ENCODE results near the gene TMOD2. TPM values are rescaled to one million over a fixed set of nuclear protein-coding genes. Genes with fewer than 3 reads are reported as not detected.

Gene TMOD2
- total RNA-seq, 4 donors from 2014 or later, result 1.8 to 6.8 (median 5.3) TPM

DNA sequence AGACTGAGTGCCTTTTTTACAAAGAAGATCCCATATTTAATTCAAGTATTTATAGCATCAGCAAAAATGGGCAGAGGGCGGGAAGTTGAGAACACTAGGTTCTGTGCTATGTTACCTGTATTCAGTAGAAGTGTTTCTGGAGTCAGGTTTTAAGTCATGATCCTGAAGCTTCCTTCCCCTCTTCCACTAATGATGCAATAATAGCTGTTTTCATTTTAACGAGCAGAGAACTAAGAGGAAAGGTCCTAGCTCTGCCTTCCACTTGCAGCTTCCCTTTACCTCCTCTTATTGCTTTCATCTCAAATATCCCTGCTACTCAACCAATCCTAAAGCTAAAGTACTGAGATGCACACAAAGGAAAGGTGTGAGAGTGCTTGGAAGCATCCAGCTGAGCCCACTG, 61.2 kb downstream of the TMOD2 start:
- no peaks in the 10 kb centered on the region for H3K36me3 ChIP-seq
- no peaks in the 10 kb centered on the region for H3K9me3 ChIP-seq
- intact Hi-C loops (cut with DNase I; ENCODE audit: low total_unique reads) (no loop called here), in situ Hi-C loops (cut with MboI; ENCODE audit: low pct_ligation_motif_present in 1 of 4, low pct_unique_long_range_greater_than_20kb in 1 of 4, low sequenced_read_pairs in 3 of 4) (no loop called here)
- no peak overlapping the region for H3K27ac ChIP-seq
- 86 to 88% methylated on average over 2 of the region's 2 CpGs for WGBS, 2 donors (ENCODE audit: low coverage in 1 of 2)
- no peak for DNase-seq
- peaks cover 0 to 6% (median 0%) of the 10 kb centered on the region in 4 donors for H3K4me1 ChIP-seq
- no peaks in the 10 kb centered on the region for H3K27me3 ChIP-seq
- no peak overlapping the region for H3K4me3 ChIP-seq
- TF ChIP-seq EP300 (IDR thresholded peaks at IDR 0.05; ENCODE audit: low read depth) (no peak), POLR2AphosphoS5 (IDR thresholded peaks at IDR 0.05) (no peak), POLR2A (IDR thresholded peaks at IDR 0.05) (no peak)
- TF ChIP-seq, protein P1, sequence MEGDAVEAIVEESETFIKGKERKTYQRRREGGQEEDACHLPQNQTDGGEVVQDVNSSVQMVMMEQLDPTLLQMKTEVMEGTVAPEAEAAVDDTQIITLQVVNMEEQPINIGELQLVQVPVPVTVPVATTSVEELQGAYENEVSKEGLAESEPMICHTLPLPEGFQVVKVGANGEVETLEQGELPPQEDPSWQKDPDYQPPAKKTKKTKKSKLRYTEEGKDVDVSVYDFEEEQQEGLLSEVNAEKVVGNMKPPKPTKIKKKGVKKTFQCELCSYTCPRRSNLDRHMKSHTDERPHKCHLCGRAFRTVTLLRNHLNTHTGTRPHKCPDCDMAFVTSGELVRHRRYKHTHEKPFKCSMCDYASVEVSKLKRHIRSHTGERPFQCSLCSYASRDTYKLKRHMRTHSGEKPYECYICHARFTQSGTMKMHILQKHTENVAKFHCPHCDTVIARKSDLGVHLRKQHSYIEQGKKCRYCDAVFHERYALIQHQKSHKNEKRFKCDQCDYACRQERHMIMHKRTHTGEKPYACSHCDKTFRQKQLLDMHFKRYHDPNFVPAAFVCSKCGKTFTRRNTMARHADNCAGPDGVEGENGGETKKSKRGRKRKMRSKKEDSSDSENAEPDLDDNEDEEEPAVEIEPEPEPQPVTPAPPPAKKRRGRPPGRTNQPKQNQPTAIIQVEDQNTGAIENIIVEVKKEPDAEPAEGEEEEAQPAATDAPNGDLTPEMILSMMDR (IDR thresholded peaks at IDR 0.05), result no peak

DNA sequence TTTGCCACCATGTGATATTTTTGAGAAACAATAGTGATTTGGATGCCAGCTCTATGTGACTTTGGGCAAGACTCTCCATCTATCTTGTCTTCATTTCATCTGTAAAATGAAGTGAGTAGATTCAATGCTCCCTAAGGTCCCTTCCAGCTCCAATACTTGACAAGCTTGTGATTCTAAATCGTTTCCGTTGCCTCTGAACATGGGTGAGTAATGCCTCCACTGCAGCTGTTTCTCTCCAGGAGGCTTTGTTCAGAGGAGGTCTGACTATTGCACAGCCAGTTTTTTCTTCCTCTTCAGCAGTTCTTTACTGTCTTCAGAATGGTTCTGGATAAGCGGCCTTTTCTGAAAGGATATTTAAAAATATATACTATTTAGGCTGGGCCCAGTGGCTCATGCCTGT, 63.2 kb downstream of the TMOD2 start:
- WGBS, 2 donors (ENCODE audit: low coverage in 1 of 2), result 90 to 96% methylated on average over 3 of the region's 3 CpGs
- H3K27me3 ChIP-seq, result no peaks in the 10 kb centered on the region
- TF ChIP-seq POLR2A (IDR thresholded peaks at IDR 0.05) (no peak), EP300 (IDR thresholded peaks at IDR 0.05; ENCODE audit: low read depth) (no peak), POLR2AphosphoS5 (IDR thresholded peaks at IDR 0.05) (no peak)
- TF ChIP-seq, protein P1 (IDR thresholded peaks at IDR 0.05), result no peak

GRCh38 chr15:51816611-51817010, 65.2 kb downstream of the TMOD2 start:
- intact Hi-C loops (cut with DNase I; ENCODE audit: low total_unique reads) (no loop called here), in situ Hi-C loops (cut with MboI; ENCODE audit: low pct_ligation_motif_present in 1 of 4, low pct_unique_long_range_greater_than_20kb in 1 of 4, low sequenced_read_pairs in 3 of 4) (no loop called here)
- no peak overlapping the region for H3K27ac ChIP-seq
- H3K4me1 ChIP-seq, result no peaks in the 10 kb centered on the region
- no peak for DNase-seq
- TF ChIP-seq POLR2A (IDR thresholded peaks at IDR 0.05) (no peak), POLR2AphosphoS5 (IDR thresholded peaks at IDR 0.05) (no peak), EP300 (IDR thresholded peaks at IDR 0.05; ENCODE audit: low read depth) (no peak)
- TF ChIP-seq, protein P1 (IDR thresholded peaks at IDR 0.05), result no peak
- H3K9me3 ChIP-seq, result peaks cover 6 to 10% of the 10 kb centered on the region in 2 donors
- H3K36me3 ChIP-seq, result no peaks in the 10 kb centered on the region
- H3K27me3 ChIP-seq, result no peaks in the 10 kb centered on the region
- H3K4me3 ChIP-seq, result no peak overlapping the region

More for the DNA sequence above, 63.2 kb downstream of the TMOD2 start:
- intact Hi-C loops (cut with DNase I; ENCODE audit: low total_unique reads), result no loop called here
- Histone ChIP-seq H3K9me3 (no peaks in the 10 kb centered on the region), H3K27ac (no peak overlapping the region), H3K4me1 (peaks cover 0 to 5% (median 0%) of the 10 kb centered on the region in 4 donors), H3K4me3 (no peak overlapping the region), H3K36me3 (no peaks in the 10 kb centered on the region)
- DNase-seq, result no peak
- in situ Hi-C loops (cut with MboI; ENCODE audit: low pct_ligation_motif_present in 1 of 4, low pct_unique_long_range_greater_than_20kb in 1 of 4, low sequenced_read_pairs in 3 of 4), result no loop called here

DNA sequence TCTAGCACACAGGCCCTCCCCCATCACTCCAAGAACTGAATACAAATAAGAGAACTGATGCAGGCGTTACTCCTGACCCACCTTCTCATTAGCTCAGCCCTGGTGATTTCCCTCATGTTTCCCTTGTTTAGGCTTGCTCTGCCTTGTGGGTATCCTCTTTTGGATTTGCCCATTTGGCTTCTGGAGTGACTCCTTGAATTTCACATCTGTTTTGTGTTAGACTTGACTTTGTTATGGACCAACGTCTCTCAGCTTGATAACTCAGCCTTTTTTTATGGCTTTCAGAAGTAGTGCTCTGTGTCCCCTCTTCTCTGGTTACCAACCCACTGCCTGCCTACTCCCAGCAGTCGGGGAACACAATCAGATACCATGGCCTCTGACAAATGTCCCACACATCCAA, 66.8 kb downstream of the TMOD2 start:
- no peak overlapping the region for H3K4me3 ChIP-seq
- no peak for TF ChIP-seq POLR2AphosphoS5 (IDR thresholded peaks at IDR 0.05)
- TF ChIP-seq POLR2A (IDR thresholded peaks at IDR 0.05), result no peak
- no peak for TF ChIP-seq EP300 (IDR thresholded peaks at IDR 0.05; ENCODE audit: low read depth)
- TF ChIP-seq, protein P1 (IDR thresholded peaks at IDR 0.05), result no peak
- in situ Hi-C loops (cut with MboI; ENCODE audit: low pct_ligation_motif_present in 1 of 4, low pct_unique_long_range_greater_than_20kb in 1 of 4, low sequenced_read_pairs in 3 of 4), result no loop called here
- DNase-seq, result no peak
- no peaks in the 10 kb centered on the region for H3K36me3 ChIP-seq
- H3K9me3 ChIP-seq, result peaks cover 7 to 13% of the 10 kb centered on the region in 2 donors
- no peaks in the 10 kb centered on the region for H3K4me1 ChIP-seq
- intact Hi-C loops (cut with DNase I; ENCODE audit: low total_unique reads), result no loop called here
- no peak overlapping the region for H3K27ac ChIP-seq
- H3K27me3 ChIP-seq, result no peaks in the 10 kb centered on the region
- 83 to 88% methylated on average over 2 to 3 of the region's 3 CpGs for WGBS, 2 donors (ENCODE audit: low coverage in 1 of 2)

All from transverse colon (tissue), 4 donors.